ENCODE data around the gene SETD7. TPM values are rescaled to one million over a fixed set of nuclear protein-coding genes. Genes with fewer than 3 reads are reported as not detected.
A peak's percentile ranks its signal among the peaks of the same experiment; 100 is the strongest.

Gene SETD7
- total RNA-seq, 2 experiments from 2014 or later, result 10.8 to 13.8 TPM

GRCh38 chr4:139530833-139531427 lies 25.1 kb downstream of the SETD7 start:
- Mint-ChIP-seq H3K9me3 (ENCODE audit: low read depth) (no peaks in the 10 kb centered on the region), H3K36me3 (peaks cover 21% of the 10 kb centered on the region), H3K27me3 (no peaks in the 10 kb centered on the region), H3K4me3 (no peak overlapping the region), H3K27ac (no peak overlapping the region), H3K4me1 (peaks cover 28% of the 10 kb centered on the region)
- CTCF ChIA-PET, result interaction anchor here (0.7 to 5.2 kb wide), 7 partner anchors 9 to 500 kb away, joined by 3 to 22 read pairs (median 3); no protein-coding TSS in a partner anchor
- ATAC-seq (peak; percentile 75), DNase-seq (peak; percentile 63)

GRCh38 chr4:139528377-139529005 lies 27.5 kb downstream of the SETD7 start:
- H3K36me3 Mint-ChIP-seq, result peaks cover 34% of the 10 kb centered on the region
- H3K4me3 Mint-ChIP-seq, result no peak overlapping the region
- H3K9me3 Mint-ChIP-seq (ENCODE audit: low read depth), result no peaks in the 10 kb centered on the region
- ATAC-seq (peak; percentile 78), DNase-seq (peak; percentile 67)
- H3K4me1 Mint-ChIP-seq, result peaks cover 44% of the 10 kb centered on the region
- CTCF ChIA-PET, result interaction anchor here (1.0 to 5.2 kb wide), 4 partner anchors 24 to 75 kb away, joined by 3 to 22 read pairs (median 4); partner anchors contain the start of gene SETD7
- H3K27me3 Mint-ChIP-seq, result no peaks in the 10 kb centered on the region
- peak overlapping the region; percentile 37 for H3K27ac Mint-ChIP-seq

GRCh38 chr4:139526928-139527327 lies 29.1 kb downstream of the SETD7 start:
- Mint-ChIP-seq H3K4me3 (no peak overlapping the region), H3K36me3 (peaks cover 37% of the 10 kb centered on the region), H3K4me1 (peaks cover 47% of the 10 kb centered on the region), H3K9me3 (ENCODE audit: low read depth) (no peaks in the 10 kb centered on the region), H3K27ac (no peak overlapping the region), H3K27me3 (no peaks in the 10 kb centered on the region)
- CTCF ChIA-PET, result interaction anchor here (0.9 to 5.2 kb wide), 3 partner anchors 29 to 221 kb away, joined by 3 to 22 read pairs (median 3); no protein-coding TSS in a partner anchor
- ATAC-seq (no peak), DNase-seq (no peak)

DNA sequence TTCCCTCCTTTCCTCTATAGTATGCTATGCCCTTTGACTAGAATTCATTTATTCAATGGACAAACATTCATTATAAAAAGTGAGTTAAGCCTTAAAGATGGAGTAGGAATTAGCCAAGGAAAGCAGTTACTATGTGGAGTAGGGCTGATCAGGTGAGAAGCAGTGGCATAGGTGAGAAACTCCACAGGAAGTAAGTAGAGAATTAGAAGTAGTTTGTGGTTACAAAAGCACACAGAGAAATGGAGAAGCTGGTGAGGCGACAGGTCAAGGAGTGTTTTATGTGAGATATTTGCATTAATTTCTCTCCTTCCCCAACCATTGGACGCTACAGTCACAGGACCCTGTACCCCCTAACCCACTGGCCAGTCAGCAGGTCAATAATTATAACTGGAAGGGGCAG lies 30.6 kb downstream of the SETD7 start:
- ATAC-seq (no peak), DNase-seq (no peak)
- Mint-ChIP-seq H3K36me3 (peaks cover 39% of the 10 kb centered on the region), H3K4me3 (no peak overlapping the region), H3K27me3 (no peaks in the 10 kb centered on the region), H3K27ac (peak overlapping the region; percentile 29), H3K9me3 (ENCODE audit: low read depth) (no peaks in the 10 kb centered on the region), H3K4me1 (peaks cover 40% of the 10 kb centered on the region)
- CTCF ChIA-PET, result interaction anchor here (1.0 to 1.5 kb wide), 3 partner anchors 21 to 225 kb away, joined by 3 read pairs; partner anchors contain the start of gene SETD7

DNA sequence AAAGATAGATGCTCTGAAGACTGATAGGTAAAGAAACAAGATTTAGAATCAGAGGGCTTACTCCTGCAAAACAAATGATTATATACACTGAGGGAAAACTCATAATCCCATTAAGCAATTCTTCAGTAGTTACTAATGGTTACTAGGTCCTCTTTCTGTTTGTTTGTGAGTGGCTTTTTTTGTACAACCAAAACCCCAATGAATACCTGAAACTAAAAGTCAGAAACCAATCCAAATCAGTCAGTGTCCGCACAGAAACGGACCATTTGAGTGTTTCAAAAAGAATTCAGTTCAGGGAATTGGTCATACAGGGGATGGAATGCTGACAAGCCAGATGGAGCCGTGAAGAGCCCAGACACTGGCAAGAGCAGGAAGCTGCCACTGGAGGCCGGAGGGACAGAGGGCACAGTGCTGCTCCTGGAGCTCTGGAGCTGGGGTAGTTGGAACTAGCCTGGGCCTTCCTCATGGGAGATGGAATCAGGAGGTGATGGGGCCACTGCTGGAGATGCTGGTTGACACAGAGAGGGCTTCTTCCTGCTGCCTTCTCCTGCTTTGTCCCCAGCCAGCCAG lies 31.9 kb downstream of the SETD7 start:
- CTCF ChIA-PET, result interaction anchor here (0.6 to 1.3 kb wide), 2 partner anchors 8 to 12 kb away, joined by 3 read pairs; no protein-coding TSS in a partner anchor

GRCh38 chr4:139523076-139523475 lies 32.9 kb downstream of the SETD7 start:
- H3K27me3 Mint-ChIP-seq, result no peaks in the 10 kb centered on the region
- no peak overlapping the region for H3K27ac Mint-ChIP-seq
- no peak for ATAC-seq
- peaks cover 35% of the 10 kb centered on the region for H3K36me3 Mint-ChIP-seq
- H3K4me3 Mint-ChIP-seq, result no peak overlapping the region
- peaks cover 25% of the 10 kb centered on the region for H3K4me1 Mint-ChIP-seq
- CTCF ChIA-PET, result interaction anchor here (1.7 kb wide), 1 partner anchor 80 kb away, joined by 4 read pairs; no protein-coding TSS in a partner anchor
- H3K9me3 Mint-ChIP-seq (ENCODE audit: low read depth), result no peaks in the 10 kb centered on the region
- DNase-seq, result no peak

More for the DNA sequence above, 31.9 kb downstream of the SETD7 start:
- Mint-ChIP-seq H3K36me3 (peaks cover 42% of the 10 kb centered on the region), H3K9me3 (ENCODE audit: low read depth) (no peaks in the 10 kb centered on the region), H3K27ac (no peak overlapping the region), H3K4me1 (peaks cover 35% of the 10 kb centered on the region), H3K27me3 (no peaks in the 10 kb centered on the region), H3K4me3 (no peak overlapping the region)
- no peak for DNase-seq
- ATAC-seq, result no peak

DNA sequence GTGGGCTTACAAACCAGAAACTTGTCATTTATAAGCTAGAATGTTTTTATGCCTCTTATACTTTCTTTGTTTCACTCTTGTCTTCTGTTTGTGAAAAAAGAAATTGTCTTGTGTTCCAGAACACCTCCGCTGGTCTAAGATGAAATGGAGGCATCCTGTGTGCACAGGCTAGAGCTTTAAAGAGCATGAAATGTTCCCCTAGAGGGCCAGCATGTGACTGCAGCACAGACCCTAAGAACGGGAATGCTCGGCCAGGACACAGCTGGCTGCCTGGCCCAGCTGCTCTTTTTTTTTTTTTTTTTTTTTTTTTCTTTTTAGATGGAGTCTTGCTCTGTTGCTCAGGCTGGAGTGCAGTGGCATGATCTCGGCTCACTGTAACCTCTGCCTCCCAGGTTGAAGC lies 33.6 kb downstream of the SETD7 start:
- no peak overlapping the region for H3K4me3 Mint-ChIP-seq
- ATAC-seq (no peak), DNase-seq (no peak)
- CTCF ChIA-PET, result interaction anchor here (1.7 kb wide), 1 partner anchor 81 kb away, joined by 4 read pairs; no protein-coding TSS in a partner anchor
- no peaks in the 10 kb centered on the region for H3K27me3 Mint-ChIP-seq
- H3K9me3 Mint-ChIP-seq (ENCODE audit: low read depth), result no peaks in the 10 kb centered on the region
- peaks cover 25% of the 10 kb centered on the region for H3K4me1 Mint-ChIP-seq
- H3K36me3 Mint-ChIP-seq, result peaks cover 37% of the 10 kb centered on the region
- H3K27ac Mint-ChIP-seq, result no peak overlapping the region

DNA sequence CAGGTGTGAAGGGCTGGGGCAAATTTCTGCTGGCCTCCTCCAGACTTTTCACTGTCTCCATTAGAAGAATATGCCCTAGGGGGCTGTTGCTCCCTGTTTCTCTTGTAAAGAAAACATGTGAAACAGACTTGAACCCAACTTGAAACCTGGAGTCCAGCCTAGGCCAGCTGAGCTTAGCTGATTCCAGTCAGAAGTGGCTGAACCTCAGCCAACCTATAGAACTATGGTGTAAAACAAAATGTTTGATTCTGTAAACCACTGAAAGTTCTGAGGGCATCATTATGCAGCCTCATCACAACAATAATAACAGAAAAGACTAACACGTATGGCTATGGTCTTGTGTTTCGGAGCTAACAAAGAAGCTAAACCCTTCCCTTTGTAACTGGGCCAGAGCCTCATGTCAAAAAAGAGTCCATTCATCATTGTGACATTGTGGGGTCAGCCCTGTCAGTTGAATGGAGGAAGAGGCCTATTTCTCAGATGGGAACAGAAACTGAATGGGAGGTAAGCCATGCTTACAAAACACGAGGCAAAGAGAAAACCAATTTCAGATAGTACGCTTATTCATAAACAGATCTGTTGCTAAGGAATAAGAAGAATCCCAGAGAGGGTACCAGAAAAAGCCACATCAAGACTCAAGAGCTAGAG lies 34.1 kb downstream of the SETD7 start:
- no peak for DNase-seq
- CTCF ChIA-PET, result interaction anchor here (1.7 kb wide), 1 partner anchor 81 kb away, joined by 4 read pairs; no protein-coding TSS in a partner anchor
- Mint-ChIP-seq H3K27ac (no peak overlapping the region), H3K4me3 (no peak overlapping the region), H3K9me3 (ENCODE audit: low read depth) (no peaks in the 10 kb centered on the region), H3K36me3 (peaks cover 39% of the 10 kb centered on the region), H3K27me3 (no peaks in the 10 kb centered on the region), H3K4me1 (peaks cover 25% of the 10 kb centered on the region)
- no peak for ATAC-seq

DNA sequence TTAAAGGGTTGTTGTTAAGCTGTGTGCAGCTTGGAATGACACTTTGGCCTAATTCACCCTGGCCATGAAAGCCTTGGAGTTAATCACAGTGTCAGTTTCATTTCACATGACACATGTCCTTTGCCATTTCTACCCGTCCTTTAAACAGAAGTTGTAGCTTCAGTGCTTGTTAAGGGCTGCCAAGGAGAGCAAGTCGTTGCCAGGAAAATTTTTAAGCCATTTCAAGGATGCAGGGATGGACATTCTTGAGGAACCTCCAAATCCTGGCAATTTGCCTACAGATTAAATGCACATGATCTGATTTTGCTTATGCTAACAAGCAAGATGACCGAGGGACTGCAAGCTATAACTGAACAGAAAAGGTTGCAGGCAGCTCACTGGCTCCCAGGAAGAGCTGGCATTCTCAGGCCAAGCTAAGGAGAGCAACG lies 40.5 kb downstream of the SETD7 start:
- Mint-ChIP-seq H3K27ac (no peak overlapping the region), H3K27me3 (no peaks in the 10 kb centered on the region), H3K4me3 (no peak overlapping the region), H3K9me3 (ENCODE audit: low read depth) (no peaks in the 10 kb centered on the region), H3K36me3 (peaks cover 50% of the 10 kb centered on the region), H3K4me1 (no peaks in the 10 kb centered on the region)
- DNase-seq (no peak), ATAC-seq (no peak)
- CTCF ChIA-PET, result interaction anchor here (0.7 to 1.6 kb wide), 2 partner anchors 18 to 81 kb away, joined by 4 to 6 read pairs; no protein-coding TSS in a partner anchor

GRCh38 chr4:139514382-139515059 lies 41.5 kb downstream of the SETD7 start:
- Mint-ChIP-seq H3K27ac (no peak overlapping the region), H3K4me1 (no peaks in the 10 kb centered on the region), H3K36me3 (peaks cover 55% of the 10 kb centered on the region), H3K9me3 (ENCODE audit: low read depth) (no peaks in the 10 kb centered on the region), H3K27me3 (no peaks in the 10 kb centered on the region), H3K4me3 (no peak overlapping the region)
- no peak for DNase-seq
- ATAC-seq, result no peak
- CTCF ChIA-PET, result interaction anchor here (1.6 kb wide), 1 partner anchor 17 kb away, joined by 6 read pairs; no protein-coding TSS in a partner anchor

- ATAC-seq, result no peak
- Mint-ChIP-seq H3K27me3 (no peaks in the 10 kb centered on the region), H3K9me3 (ENCODE audit: low read depth) (no peaks in the 10 kb centered on the region), H3K4me3 (no peak overlapping the region), H3K4me1 (no peaks in the 10 kb centered on the region), H3K36me3 (peaks cover 51% of the 10 kb centered on the region), H3K27ac (no peak overlapping the region)
- DNase-seq, result no peak
- CTCF ChIA-PET, result interaction anchor here (1.0 to 2.0 kb wide), 3 partner anchors 13 to 19 kb away, joined by 3 to 5 read pairs (median 5); no protein-coding TSS in a partner anchor
These were observed 44.7 kb downstream of the SETD7 start for GRCh38 chr4:139511320-139511719.

- peaks cover 1% of the 10 kb centered on the region for H3K4me1 Mint-ChIP-seq
- no peak for DNase-seq
- CTCF ChIA-PET, result interaction anchor here (1.4 kb wide), 1 partner anchor 12 kb away, joined by 8 read pairs; no protein-coding TSS in a partner anchor
- H3K4me3 Mint-ChIP-seq, result no peak overlapping the region
- H3K9me3 Mint-ChIP-seq (ENCODE audit: low read depth), result no peaks in the 10 kb centered on the region
- H3K27me3 Mint-ChIP-seq, result no peaks in the 10 kb centered on the region
- ATAC-seq, result no peak
- peaks cover 48% of the 10 kb centered on the region for H3K36me3 Mint-ChIP-seq
- no peak overlapping the region for H3K27ac Mint-ChIP-seq
These were observed 46.1 kb downstream of the SETD7 start for GRCh38 chr4:139509727-139510410.
